ENCODE data around the gene CDH4. TPM values are rescaled to one million over a fixed set of nuclear protein-coding genes. Genes with fewer than 3 reads are reported as not detected.

Gene CDH4
- total RNA-seq, 1 donor from 2014 or later, result 0.23 TPM

DNA sequence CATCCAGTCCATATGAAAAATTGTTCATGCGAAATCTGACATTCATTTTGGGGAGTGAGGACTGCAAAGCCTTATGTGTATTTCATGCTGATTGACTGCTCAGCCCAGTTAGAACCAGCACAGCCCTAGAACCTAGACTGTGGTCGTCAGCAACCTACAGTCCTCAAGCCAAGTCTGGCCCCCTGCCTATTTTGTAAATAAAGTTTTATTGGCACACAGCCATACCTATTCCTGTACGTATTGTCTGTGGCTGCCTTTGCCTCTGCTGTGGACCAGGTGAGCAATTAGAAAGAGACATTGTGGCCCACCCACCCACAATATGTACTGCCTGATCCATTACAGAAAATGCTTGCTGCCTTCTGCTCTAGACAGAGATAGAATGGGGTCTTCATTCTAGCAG lies 422.6 kb downstream of the CDH4 start:
- H3K27ac Mint-ChIP-seq (ENCODE audit: unreplicated experiment), result no peak overlapping the region
- no peaks in the 10 kb centered on the region for H3K4me1 Mint-ChIP-seq (ENCODE audit: unreplicated experiment)
- no peaks in the 10 kb centered on the region for H3K36me3 Mint-ChIP-seq (ENCODE audit: low read depth, unreplicated experiment)
- no peaks in the 10 kb centered on the region for H3K9me3 Mint-ChIP-seq (ENCODE audit: unreplicated experiment)
- H3K27me3 Mint-ChIP-seq (ENCODE audit: unreplicated experiment), result peaks cover 8% of the 10 kb centered on the region
- DNase-seq (ENCODE audit: low spot score), result no peak
- H3K4me3 Mint-ChIP-seq (ENCODE audit: unreplicated experiment), result no peak overlapping the region
- TF ChIP-seq, protein P1, sequence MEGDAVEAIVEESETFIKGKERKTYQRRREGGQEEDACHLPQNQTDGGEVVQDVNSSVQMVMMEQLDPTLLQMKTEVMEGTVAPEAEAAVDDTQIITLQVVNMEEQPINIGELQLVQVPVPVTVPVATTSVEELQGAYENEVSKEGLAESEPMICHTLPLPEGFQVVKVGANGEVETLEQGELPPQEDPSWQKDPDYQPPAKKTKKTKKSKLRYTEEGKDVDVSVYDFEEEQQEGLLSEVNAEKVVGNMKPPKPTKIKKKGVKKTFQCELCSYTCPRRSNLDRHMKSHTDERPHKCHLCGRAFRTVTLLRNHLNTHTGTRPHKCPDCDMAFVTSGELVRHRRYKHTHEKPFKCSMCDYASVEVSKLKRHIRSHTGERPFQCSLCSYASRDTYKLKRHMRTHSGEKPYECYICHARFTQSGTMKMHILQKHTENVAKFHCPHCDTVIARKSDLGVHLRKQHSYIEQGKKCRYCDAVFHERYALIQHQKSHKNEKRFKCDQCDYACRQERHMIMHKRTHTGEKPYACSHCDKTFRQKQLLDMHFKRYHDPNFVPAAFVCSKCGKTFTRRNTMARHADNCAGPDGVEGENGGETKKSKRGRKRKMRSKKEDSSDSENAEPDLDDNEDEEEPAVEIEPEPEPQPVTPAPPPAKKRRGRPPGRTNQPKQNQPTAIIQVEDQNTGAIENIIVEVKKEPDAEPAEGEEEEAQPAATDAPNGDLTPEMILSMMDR (IDR thresholded peaks at IDR 0.05; ENCODE audit: unreplicated experiment), result no peak

DNA sequence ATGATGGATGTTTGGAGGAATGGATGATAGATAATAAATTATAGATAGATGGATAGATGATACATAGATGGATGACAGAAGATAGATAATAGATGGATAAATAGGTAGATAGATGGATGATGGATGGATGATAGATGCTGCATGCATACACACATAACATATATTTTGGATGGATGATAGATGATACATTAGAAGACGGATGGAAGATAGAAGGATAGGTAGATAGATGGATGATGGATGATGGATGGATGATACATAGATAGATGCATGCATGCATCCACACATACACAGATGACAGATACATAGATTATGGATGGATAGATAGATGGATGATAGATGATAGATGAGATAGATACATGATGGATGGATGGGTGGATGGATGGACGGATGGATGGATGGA lies 425.9 kb downstream of the CDH4 start:
- Mint-ChIP-seq H3K9me3 (ENCODE audit: unreplicated experiment) (no peaks in the 10 kb centered on the region), H3K27ac (ENCODE audit: unreplicated experiment) (no peak overlapping the region), H3K27me3 (ENCODE audit: unreplicated experiment) (peaks cover 10% of the 10 kb centered on the region), H3K36me3 (ENCODE audit: low read depth, unreplicated experiment) (no peaks in the 10 kb centered on the region), H3K4me3 (ENCODE audit: unreplicated experiment) (no peak overlapping the region), H3K4me1 (ENCODE audit: unreplicated experiment) (no peaks in the 10 kb centered on the region)
- no peak for DNase-seq (ENCODE audit: low spot score)
- TF ChIP-seq, protein P1 (IDR thresholded peaks at IDR 0.05; ENCODE audit: unreplicated experiment), result no peak

DNA sequence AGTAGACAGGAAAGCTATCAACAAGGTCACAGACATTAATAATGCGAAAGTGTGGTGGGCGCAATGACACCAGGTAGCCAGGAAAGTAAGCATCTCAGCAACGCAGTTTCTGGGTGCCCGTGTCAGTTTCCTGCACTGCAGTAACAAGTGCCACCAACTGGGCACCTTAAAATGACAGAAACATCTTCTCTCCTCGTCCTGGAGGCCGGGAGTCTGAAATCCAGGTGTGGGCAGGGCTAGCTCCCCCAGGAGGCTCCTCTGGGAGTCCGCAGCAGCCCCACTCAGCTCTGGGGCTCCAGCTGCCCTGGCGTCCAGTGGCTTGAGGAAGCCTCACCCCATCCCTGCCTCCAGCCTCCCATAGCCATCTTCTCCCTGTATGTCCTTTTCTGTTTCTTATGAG lies 426.4 kb downstream of the CDH4 start:
- Mint-ChIP-seq H3K36me3 (ENCODE audit: low read depth, unreplicated experiment) (no peaks in the 10 kb centered on the region), H3K27me3 (ENCODE audit: unreplicated experiment) (peaks cover 11% of the 10 kb centered on the region), H3K4me3 (ENCODE audit: unreplicated experiment) (no peak overlapping the region), H3K4me1 (ENCODE audit: unreplicated experiment) (no peaks in the 10 kb centered on the region), H3K9me3 (ENCODE audit: unreplicated experiment) (no peaks in the 10 kb centered on the region), H3K27ac (ENCODE audit: unreplicated experiment) (no peak overlapping the region)
- DNase-seq (ENCODE audit: low spot score), result no peak
- TF ChIP-seq, protein P1 (IDR thresholded peaks at IDR 0.05; ENCODE audit: unreplicated experiment), result no peak

DNA sequence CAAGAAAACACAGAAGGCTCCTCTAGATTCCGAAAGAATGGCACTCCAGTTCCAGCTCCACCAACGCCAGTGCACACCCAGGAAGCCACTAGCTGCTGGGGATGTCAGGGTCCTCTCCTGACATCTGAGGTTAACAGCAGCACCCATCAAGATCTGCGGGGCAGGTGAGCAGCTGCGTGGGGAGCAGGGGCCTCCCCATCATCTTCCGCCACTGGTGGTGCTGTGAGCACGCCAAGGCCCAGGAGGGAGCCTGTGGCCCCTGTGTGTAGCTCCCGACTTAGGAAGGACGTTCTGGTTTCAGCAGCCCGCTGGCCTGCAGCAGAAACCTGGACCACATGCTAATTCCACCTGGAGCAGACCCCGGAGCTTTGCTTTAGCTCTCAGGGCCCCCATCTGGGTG lies 427.4 kb downstream of the CDH4 start:
- Mint-ChIP-seq H3K9me3 (ENCODE audit: unreplicated experiment) (no peaks in the 10 kb centered on the region), H3K36me3 (ENCODE audit: low read depth, unreplicated experiment) (no peaks in the 10 kb centered on the region), H3K27ac (ENCODE audit: unreplicated experiment) (no peak overlapping the region), H3K4me1 (ENCODE audit: unreplicated experiment) (no peaks in the 10 kb centered on the region), H3K27me3 (ENCODE audit: unreplicated experiment) (peaks cover 11% of the 10 kb centered on the region), H3K4me3 (ENCODE audit: unreplicated experiment) (no peak overlapping the region)
- TF ChIP-seq, protein P1 (IDR thresholded peaks at IDR 0.05; ENCODE audit: unreplicated experiment), result no peak
- DNase-seq (ENCODE audit: low spot score), result no peak

DNA sequence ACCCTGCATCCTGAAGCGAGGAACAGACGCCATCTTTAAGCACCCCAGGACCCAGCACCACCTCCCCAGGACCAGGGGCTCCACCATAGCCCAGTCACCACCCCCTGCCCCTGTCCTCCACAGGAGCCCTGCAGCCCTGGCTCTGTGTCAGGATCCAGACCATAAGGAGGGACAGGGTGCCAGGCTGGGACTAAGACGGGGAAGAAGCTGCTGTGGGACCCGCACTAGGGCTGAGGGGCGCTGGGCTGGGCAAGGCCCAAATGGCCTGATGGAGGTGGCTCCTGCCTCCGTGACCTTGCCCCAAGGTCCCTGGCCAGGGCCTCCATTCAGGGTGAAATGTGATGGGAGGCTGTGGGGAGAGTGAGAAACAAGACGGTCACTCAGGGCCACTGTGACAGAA lies 428.0 kb downstream of the CDH4 start:
- no peak overlapping the region for H3K4me3 Mint-ChIP-seq (ENCODE audit: unreplicated experiment)
- H3K27me3 Mint-ChIP-seq (ENCODE audit: unreplicated experiment), result peaks cover 10% of the 10 kb centered on the region
- H3K27ac Mint-ChIP-seq (ENCODE audit: unreplicated experiment), result no peak overlapping the region

More for the DNA sequence above, 428.0 kb downstream of the CDH4 start:
- no peaks in the 10 kb centered on the region for H3K36me3 Mint-ChIP-seq (ENCODE audit: low read depth, unreplicated experiment)
- no peaks in the 10 kb centered on the region for H3K9me3 Mint-ChIP-seq (ENCODE audit: unreplicated experiment)
- DNase-seq (ENCODE audit: low spot score), result no peak
- H3K4me1 Mint-ChIP-seq (ENCODE audit: unreplicated experiment), result no peaks in the 10 kb centered on the region
- TF ChIP-seq, protein P1 (IDR thresholded peaks at IDR 0.05; ENCODE audit: unreplicated experiment), result no peak

Data from endothelial cell (in vitro differentiated cells).